Astrocyte of the cerebellum (primary cell): Measurements from ENCODE around the gene SH3RF3.

Experiments used
- DNase-seq: peaks from one replicate; pipeline ENCODE4 v3.0.0-alpha.2; 2011; ENCODE audit warnings: low read depth
- H3K4me3 ChIP-seq: 2 replicates; pipeline ENCODE4 v1.5.1; 2011; ENCODE audit warnings: mild to moderate bottlenecking, low read depth, low read length, moderate library complexity
- in situ Hi-C: cut with HindIII; loops from 2 replicates; pipeline ENCODE4 v1.10.0; 2017; ENCODE audit warnings: low sequenced_read_pairs
- TF ChIP-seq, protein P1 (sequence below): IDR thresholded peaks from 2 replicates; pipeline ENCODE4 v1.5.1; 2012; ENCODE audit warnings: low read length, low read depth, moderate library complexity, mild to moderate bottlenecking; ENCODE audit errors: missing control alignments

Gene SH3RF3

DNA sequence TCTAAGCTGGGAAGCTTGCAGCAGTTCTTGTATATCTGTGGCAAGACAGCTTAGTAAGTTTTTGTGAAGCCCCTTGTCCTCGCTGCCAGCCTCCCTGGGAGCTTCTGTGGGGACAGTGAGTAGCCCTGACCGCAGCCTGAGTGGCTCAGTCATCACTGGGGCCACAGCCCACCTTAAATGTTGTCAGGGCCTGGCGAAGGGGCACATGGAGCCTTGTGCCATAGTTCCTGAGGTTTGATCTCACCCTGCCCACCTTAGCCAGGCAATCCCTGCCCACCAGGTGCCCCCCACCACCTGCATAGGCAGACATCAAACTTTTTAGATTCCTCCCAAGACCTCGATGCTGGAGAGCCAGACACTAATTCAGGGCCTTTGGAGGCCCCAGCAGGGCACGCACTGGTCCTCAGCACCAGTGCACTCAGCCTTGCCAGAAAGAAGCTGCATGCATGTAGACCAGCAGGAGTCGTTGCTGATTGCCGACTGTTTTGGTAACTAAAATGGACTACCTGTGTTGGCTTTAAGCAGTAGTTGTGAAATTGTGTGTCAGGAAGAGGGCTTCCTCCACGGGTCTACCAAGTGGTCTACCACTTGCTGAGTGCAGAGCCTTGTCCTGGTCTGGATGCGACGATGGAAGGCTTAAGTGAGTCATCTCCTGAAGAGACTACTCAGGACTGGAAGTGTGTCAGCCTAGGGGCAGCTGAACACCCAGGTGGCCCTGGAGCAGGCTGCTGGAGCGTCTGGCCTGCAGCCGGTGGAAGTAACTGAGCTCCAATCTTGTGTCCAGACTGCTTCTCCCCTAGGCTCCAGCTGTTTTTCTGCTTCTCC lies 251.7 kb downstream of the SH3RF3 start:
- TF ChIP-seq, protein P1, sequence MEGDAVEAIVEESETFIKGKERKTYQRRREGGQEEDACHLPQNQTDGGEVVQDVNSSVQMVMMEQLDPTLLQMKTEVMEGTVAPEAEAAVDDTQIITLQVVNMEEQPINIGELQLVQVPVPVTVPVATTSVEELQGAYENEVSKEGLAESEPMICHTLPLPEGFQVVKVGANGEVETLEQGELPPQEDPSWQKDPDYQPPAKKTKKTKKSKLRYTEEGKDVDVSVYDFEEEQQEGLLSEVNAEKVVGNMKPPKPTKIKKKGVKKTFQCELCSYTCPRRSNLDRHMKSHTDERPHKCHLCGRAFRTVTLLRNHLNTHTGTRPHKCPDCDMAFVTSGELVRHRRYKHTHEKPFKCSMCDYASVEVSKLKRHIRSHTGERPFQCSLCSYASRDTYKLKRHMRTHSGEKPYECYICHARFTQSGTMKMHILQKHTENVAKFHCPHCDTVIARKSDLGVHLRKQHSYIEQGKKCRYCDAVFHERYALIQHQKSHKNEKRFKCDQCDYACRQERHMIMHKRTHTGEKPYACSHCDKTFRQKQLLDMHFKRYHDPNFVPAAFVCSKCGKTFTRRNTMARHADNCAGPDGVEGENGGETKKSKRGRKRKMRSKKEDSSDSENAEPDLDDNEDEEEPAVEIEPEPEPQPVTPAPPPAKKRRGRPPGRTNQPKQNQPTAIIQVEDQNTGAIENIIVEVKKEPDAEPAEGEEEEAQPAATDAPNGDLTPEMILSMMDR = no peak
- no peak for DNase-seq
- in situ Hi-C loops = no loop called here
- H3K4me3 ChIP-seq = no peak overlapping the region

DNA sequence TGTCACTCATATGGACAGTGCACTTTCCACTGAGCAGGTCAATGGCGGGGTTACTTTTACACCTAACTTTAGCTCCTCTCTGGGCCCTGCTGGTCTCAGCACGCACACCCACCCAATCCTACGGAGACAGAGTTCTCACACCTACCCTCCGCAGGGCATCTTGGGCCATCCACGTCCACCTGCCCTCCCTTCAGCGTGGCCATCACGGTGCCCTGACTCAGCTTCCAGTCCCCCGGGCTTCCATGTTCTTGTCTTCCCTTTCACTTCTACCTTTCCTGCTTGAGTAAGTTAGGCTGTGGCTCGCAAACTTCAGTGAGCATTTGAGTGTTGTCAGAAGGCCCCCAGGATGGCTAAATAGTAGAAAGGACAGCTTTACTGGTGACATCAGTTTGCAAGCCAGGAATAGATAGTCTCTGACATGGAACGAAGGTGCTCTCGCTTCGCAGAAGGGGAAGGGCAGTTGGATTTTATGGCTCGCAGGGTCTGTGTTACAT lies 252.4 kb downstream of the SH3RF3 start:
- TF ChIP-seq, protein P1 = no peak
- no peak for DNase-seq
- in situ Hi-C loops = no loop called here
- H3K4me3 ChIP-seq = no peak overlapping the region

DNA sequence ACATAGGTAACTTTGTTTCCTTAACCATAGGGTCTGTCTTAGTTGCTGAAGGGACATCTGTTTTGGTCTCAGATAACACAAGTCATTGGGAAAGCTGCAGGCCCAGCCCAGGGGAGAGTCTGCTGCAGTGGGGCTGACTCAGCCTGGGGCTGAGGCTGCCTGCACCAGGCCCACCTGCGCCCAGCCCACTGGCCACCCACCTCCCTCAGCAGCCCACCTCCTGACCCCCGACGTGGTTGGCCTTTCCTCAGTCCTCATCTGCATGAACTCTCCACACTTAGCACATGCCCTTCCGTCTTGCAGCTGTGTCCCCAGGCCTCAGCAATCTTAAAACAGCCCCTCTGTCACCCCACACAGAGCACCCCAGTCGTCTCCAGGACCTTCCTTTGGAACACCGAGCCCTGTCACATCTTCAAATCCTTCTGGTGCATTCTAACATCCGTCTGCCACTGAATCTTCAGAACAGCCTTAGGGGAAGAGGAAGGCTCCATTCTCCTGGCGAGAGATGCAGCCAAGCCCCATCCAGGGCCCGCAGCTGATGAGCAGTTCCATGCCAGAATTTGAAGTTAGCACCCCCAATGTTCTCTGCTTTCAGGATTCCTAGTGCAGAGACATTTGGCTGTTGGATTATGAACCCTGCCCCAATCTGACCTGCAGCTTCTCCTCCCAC lies 253.4 kb downstream of the SH3RF3 start:
- DNase-seq = no peak
- TF ChIP-seq, protein P1 = no peak
- in situ Hi-C loops = no loop called here
- no peak overlapping the region for H3K4me3 ChIP-seq

DNA sequence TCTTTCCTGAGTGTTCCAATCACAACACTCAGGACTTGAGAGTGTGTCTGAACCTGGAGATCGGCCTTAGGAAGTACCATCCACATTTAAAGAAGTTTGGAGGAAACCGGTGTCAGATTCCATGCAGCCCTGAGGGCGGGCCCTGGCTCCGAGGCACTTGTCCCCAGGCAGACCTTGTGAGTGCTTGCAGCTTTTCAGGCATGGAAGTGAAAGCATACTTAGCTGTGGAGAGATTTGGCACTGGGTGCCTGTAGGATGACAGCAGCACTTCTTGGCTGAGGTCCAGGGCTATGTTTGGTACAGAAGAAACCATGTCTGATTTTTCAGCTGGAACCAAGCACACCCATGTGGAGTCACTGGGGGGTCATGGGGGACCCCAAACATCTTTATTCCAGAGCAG lies 253.9 kb downstream of the SH3RF3 start:
- peak; percentile 43 for DNase-seq
- TF ChIP-seq, protein P1 = no peak
- in situ Hi-C loops = no loop called here
- no peak overlapping the region for H3K4me3 ChIP-seq

DNA sequence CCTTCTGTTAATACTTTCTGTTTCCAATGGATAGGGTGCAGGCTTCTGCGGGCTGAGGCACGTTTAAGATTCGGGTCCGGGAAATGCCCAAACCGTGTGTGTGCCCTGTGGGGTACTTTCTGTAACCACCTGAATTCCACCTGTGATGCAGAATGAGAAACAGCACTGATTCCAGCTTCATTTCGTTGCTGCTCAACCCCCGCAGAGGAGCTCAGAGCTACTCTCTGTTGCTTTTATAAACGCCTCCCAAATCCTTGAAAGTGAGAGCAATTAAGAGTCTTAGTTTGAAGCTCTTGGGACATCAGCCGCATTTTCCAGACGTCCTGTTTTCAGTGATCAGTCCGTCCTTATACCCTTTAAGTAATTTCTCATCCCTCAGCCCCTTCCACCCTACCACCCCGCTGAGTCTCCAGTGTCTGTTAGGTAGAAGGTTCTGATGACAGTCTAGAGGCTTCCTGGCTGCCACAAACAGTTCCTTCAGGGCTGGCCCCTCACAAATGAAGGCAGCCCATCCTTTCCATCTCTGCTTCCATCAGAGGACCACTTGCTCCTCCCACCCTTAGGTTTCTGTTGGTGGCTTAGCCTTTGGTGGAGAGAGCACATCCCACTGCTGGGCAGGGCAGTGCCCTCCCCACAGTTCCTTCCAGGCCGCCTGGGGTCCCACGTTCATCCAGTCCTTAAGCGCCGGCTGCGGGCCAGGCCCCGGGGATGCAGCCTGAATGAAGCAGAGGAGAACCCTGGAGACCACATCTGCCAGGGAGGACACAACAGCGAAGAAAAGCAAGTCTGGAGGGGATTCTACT lies 254.7 kb downstream of the SH3RF3 start:
- in situ Hi-C loops = no loop called here
- TF ChIP-seq, protein P1 = no peak
- DNase-seq = no peak

More for the DNA sequence above, 254.7 kb downstream of the SH3RF3 start:
- no peak overlapping the region for H3K4me3 ChIP-seq
